HCT116 (cell line): ENCODE measurements around the gene CSPG4.
"Not testable (repeated sequence)": the region's sequence is repeated elsewhere in the genome, so short reads cannot be mapped to it uniquely, and the experiment has no call there.

Experiments used
- EZH2 ChIP-seq: fragments of 200-600 bp; sonication (generic); IDR thresholded peaks from 2 replicates; pipeline ENCODE4 v1.6.1; 2017; ENCODE audit warnings: antibody characterized with exemption, mixed run types
- POLR2A ChIP-seq: IDR thresholded peaks from 2 replicates; pipeline ENCODE4 v1.7.0; 2011; ENCODE audit warnings: borderline replicate concordance; ENCODE audit not compliant: insufficient read depth, insufficient read length; ENCODE audit errors: extremely low read depth
- POLR2AphosphoS5 ChIP-seq: IDR thresholded peaks from 2 replicates; pipeline ENCODE4 v1.6.1; 2011; ENCODE audit warnings: mild to moderate bottlenecking, low read depth, low read length, moderate library complexity

GRCh38 chr15:75711495-75711894 is 1.2 kb downstream of the CSPG4 start:
- TF ChIP-seq POLR2A, POLR2AphosphoS5, EZH2: not testable (repeated sequence)
